Left hindlimb (tissue), 1 donor: ENCODE measurements around the gene RO60.

Experiments used
- DNase-seq: peaks from one replicate; pipeline ENCODE4 v3.0.0-alpha.2; 2018

The RO60 gene

DNA sequence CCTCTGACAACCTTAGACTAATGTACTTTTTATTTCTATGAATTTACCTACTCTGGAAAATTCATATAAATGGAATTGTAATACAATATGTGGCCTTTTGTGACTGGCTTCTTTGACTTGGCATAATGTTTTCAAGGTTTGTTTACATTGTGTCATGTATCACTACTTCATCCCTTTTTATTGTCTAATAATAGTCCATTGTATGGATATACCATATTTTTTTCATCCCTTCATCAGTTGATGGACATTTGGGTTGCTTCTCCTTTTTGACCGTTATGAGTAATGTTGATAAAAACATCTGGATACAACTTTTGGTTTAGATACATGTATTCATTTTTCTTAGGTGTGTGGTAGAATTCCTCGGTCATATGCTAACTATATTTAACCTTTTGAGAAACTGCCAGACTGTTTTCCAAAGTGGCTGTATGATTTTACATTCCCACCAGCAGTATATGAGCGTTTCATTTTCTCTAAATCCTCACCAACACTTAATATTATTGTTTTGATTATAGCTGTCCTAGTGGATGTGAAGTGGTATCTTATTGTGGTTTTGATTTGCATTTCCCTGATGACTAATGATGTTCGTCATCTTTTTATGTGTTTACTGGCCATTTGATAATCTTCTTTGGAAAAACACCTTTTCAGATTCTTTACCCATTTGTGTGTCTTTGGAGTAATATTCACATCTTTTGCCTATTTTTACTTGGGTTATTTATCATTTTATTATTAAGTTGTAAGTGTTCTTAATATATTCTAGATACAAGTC is 3.5 kb downstream of the RO60 start:
- no peak for DNase-seq

- DNase-seq = no peak
These were observed 6.5 kb downstream of the RO60 start for GRCh38 chr1:193065954-193066353.

GRCh38 chr1:193066606-193067005 is 7.2 kb downstream of the RO60 start:
- DNase-seq = no peak

DNA sequence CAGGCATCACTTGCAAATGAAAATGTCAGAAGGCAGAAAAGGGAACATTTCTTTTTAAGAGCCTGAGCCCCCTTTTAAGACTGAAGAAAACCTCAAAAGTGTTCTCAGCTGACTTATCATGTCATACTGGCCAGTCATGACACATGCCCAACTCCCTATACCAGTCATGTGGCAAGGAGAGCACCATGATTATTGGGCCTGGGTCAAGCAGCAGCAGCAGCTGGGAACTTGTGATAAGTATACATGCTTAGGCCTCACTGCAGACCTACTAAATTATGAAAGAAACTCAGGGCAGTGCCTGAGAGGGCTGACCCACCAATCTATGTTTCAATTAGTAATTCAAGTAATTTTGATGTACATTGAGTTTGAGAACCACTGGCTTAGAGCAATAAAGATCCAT is 8.6 kb downstream of the RO60 start:
- no peak for DNase-seq

GRCh38 chr1:193069748-193070385 is 10.5 kb downstream of the RO60 start:
- no peak for DNase-seq

DNA sequence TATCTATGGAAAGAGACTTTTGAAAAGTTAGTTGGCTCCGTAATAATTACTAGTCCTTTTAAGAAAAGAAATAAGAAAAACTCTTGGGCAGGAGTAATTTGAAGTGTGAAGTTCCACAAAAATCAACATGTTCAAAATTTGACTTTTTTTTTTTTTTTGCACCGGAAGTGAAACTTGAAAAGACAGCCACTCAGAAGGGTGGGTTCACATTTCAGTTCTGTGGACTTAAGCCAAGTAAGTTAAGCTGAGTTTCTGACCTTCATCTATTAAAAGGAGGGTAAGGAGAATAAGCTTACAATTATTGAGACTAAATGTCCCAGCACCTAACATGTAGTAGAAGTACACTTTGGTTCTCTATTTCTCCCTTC is 11.0 kb downstream of the RO60 start:
- no peak for DNase-seq

DNA sequence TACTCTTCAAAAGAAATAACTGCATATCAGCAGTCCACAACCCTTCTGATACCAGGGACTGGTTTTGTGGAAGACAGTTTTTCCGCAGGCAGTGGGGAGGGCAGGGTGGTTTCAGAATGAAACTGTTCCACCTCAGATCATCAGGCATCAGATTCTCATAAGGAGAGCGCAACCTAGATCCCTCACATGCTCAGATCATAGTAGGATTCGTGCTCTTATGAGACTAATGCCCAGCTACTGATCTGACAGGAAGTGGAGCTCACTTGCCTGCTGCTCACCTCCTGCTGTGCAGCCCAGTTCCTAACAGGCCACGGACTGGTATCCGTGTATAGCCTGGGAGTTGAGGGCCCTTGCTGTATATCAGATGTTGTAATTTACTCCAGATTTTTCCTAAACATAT is 11.5 kb downstream of the RO60 start:
- DNase-seq = no peak

DNA sequence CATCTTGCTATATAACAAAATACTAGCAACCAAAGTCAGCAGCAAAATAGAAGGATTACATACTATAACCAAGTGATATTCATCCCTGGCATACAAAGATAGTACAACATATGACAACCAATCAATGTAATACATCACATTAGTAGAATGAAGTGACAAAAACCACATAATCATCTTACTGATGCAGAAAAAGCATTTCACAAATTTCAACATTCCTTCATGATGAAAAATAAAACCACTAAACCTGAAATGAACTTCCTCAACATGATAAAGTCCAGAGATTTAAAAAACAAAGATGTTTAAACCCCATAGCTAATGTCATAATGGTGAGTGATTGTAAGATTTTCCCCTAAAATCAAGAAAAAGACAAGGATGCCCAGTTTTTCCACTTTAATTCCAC is 18.6 kb downstream of the RO60 start:
- DNase-seq = no peak

GRCh38 chr1:193079187-193079586 is 19.8 kb downstream of the RO60 start:
- DNase-seq = no peak

DNA sequence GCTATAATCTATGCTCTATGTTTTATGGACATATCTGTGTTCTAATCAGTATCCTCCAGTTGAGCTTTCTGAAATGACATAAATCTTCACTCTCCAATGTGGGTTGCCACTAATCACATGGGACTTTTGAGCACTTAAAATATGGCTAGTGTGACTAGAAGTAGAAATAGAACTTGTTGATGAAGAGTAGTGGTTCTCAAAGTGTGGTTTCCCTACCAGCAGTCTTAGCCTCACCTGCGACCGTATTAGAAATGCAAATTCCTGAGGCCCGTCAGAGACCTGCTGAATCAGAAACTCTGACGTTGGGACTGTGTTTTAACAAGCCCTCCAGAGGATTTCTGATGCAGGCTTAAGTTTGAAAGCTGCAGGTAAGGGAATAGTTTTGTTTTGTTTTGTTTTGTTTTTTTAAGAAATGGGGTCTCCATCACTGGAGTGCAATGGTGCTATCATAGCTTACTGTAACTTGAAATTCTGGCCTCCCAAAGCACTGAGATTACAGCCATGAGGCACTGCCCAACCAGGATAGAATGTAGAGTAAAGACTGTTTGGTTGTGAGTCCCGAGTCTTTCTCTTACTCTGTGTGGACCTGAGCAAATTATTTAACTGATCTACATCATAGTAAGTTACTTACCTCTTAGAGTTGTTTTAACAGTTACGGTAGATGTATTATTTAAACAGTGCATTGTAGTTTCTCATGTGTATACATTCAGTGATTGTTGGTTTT is 24.1 kb downstream of the RO60 start:
- DNase-seq = no peak

DNA sequence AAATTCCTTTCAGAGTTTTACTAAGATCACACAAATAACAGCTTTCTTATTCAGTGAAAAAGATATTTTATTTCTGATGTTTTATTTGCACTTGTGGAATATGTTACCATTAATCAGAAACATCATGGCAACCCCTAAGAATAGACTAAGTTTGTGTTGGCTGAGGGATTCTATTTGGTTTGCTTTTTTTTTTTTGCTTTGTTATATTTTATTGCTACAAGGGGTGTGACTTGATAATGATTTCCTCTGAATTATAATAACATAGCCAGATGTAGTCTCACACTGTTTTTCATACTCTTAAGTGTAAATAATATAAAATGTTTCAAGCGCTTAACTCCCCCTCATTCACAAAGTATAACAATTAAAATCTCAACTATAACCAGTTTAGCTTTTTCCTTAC is 25.9 kb downstream of the RO60 start:
- no peak for DNase-seq

DNA sequence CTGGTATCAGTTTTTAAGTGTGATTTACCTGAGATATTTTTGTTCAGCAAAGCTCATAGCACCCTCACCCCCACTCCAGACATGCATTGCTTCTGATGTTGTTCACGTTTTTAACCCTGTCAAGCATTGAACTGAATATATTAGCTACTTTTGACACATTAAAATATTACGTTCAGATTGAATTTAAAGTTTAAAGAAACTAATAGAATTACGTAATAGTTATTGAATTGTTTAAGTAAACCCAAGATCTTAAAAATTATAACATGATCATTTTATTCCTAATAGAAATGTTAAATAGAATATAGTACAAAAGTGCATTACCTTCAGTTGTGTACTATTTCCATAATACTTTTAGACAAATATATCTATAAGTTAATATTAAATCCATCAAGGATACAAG is 26.9 kb downstream of the RO60 start:
- no peak for DNase-seq

GRCh38 chr1:193087893-193088292 is 28.5 kb downstream of the RO60 start:
- no peak for DNase-seq

- DNase-seq = no peak
These were observed 31.5 kb downstream of the RO60 start for GRCh38 chr1:193090865-193091264.

DNA sequence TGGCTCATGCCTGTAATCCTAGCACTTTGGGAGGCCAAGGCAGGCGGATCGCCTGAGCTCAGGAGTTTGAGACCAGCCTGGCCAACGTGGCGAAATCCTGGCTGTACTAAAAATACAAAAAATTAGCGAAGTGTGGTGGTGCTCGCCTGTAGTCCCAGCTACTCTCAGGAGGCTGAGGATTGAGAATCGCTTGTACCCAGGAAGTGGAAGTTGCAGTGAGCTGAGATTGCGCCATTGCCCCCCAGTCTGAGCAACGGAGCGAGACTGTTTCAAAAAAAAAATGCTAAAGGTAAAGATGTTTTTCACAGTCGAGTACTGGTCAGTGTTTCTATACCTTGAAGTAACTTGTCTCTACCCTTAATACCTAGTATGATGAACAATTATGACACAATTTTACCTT is 34.7 kb downstream of the RO60 start:
- no peak for DNase-seq

DNA sequence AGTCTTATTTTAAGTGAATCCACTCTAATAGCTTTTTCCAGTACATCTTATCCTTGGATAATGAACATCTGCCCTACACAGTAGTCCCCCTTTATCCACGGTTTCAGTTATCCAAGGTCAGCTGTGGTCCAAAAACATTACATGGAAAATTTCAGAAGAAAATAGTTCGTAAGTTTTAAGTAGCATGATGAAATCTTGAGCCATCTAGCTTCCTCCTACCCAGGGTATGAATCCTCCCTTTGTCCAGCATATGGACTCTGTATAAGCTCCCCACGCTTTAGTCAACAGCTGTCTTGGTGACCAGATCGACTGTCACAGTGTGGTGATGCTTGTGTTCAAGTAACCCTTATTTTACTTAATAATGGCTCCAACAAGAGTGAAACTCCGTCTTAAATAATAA is 43.2 kb downstream of the RO60 start:
- DNase-seq = no peak

GRCh38 chr1:193103759-193104501 is 44.5 kb downstream of the RO60 start:
- no peak for DNase-seq

DNA sequence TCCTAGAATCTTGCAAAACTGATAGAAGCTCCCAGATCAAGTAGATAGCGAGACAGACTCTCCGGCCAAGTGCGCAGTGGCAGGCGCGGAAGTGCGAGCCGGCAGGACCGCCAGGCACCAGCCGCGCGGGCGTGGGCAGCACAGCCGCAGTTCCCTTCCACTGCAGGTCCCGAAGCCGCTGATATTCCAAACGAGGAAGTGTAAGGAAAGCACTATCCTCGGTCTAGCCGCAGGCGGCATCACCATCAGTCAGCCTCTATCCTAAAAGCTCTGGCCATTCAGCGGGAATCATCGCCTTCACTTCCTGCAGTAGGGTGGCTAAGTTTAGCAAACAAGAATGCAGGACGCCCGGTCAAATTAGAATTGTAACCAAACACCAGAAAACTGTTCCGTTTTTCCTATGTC is 45.1 kb downstream of the RO60 start:
- peak; percentile 53 for DNase-seq

DNA sequence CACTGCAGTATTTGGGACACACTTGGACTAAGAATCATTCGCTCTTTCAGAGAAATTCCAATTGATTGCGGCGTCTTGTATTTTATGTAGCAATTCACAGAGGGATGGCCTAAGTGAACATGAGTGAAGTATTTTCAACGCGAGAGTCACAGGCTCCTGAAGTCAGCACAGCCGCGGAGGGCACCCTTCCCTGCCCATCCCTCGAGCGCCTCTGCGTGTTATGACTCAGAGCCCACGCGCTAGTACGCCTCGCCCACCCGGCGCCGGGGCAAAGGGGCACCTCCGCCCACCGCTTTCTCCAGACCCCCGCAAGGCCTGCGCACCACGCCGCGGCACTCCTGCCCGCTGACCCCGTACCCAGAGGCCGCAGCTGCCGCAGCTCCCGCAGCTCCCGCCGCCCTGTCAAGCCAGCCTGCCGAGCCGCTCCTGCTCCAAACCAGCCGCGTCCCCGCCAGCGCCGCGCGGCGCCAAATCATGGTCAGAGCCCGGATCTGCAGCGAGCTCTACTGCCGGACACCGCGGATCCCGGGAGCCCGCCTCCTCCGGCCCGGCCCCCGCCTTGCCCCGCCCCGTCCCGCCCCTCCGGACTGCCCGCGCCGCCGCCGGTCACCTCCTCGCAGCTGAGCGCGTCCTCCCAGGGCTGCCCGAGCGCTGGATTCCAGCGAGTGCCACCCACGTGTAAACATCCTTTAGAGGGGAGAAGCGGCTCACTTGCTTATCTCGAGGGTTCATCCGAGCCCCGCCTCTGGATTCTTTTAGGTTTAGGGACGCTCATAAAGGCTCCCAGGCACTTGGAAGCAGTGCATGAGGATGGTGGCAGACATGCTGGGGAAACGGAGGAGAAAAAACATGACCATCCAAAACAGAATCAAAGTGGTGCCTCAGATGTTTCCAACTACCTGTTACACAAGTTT is 45.8 kb downstream of the RO60 start, which contains the start of gene GLRX2:
GLRX2 (minus strand) TSS at position 508 of the 914 bp plus-strand sequence; CDS start at position 476, 32 bp downstream.
- peak; percentile 93 for DNase-seq

- no peak for DNase-seq
These were observed 46.4 kb downstream of the RO60 start for GRCh38 chr1:193105821-193106177.

- no peak for DNase-seq
These were observed 49.1 kb downstream of the RO60 start for GRCh38 chr1:193108471-193108870.
